SK-N-SH (cell line): ENCODE data around the gene MRPL18. TPM values are rescaled to one million over a fixed set of nuclear protein-coding genes. Genes with fewer than 3 reads are reported as not detected.
"Not testable (repeated sequence)": the region's sequence is repeated elsewhere in the genome, so short reads cannot be mapped to it uniquely, and the experiment has no call there.

Experiments used
- CTCF ChIA-PET: fragments of 300-600, 350-600 bp; formaldehyde crosslinking; extraction: SDS; loops from one replicate; lab custom pipeline; 2021; lab: Yijun Ruan, JAX
- POLR2A ChIA-PET: fragments of 350-600 bp; sonication (Branson Sonifier 250); formaldehyde crosslinking; extraction: SDS; loops from one replicate; lab custom pipeline; 2020; ENCODE audit warnings: antibody characterized with exemption, inconsistent platforms; lab: Yijun Ruan, JAX
- DNase-seq: peaks from one replicate; pipeline ENCODE4 v3.0.0; 2012
- H2AFZ ChIP-seq: fragments of 200-600 bp; sonication (generic); 2 replicates; pipeline ENCODE4 v1.8.1; 2016; ENCODE audit warnings: antibody characterized with exemption, mild to moderate bottlenecking, low read depth
- H3F3A ChIP-seq: fragments of 200-600 bp; sonication (generic); replicated peaks from 2 replicates; pipeline ENCODE3; 2016; ENCODE audit warnings: antibody characterized with exemption, mild to moderate bottlenecking; ENCODE audit not compliant: insufficient read depth
- H3K27ac ChIP-seq, 2 experiments: fragments of 200-500 bp in 1 of 2; fragments of 200-600 bp in 1 of 2; sonication (Bioruptor generic) in 1 of 2; sonication (generic), shearing (Covaris generic) in 1 of 2; 2 replicates each; pipeline versions ENCODE4 v1.5.1 to v1.6.1; 2014 to 2016; ENCODE audit warnings: low read depth in 2 of 2, inconsistent platforms in 1 of 2, low read length in 1 of 2, mild to moderate bottlenecking in 1 of 2, mixed read lengths in 1 of 2
- H3K27me3 ChIP-seq: fragments of 200-600 bp; sonication (generic), shearing (Covaris generic); 2 replicates; pipeline ENCODE4 v1.6.1; 2016; ENCODE audit warnings: mixed run types; ENCODE audit not compliant: insufficient read depth
- H3K36me3 ChIP-seq, 2 experiments: fragments of 200-500 bp in 1 of 2; fragments of 200-600 bp in 1 of 2; sonication (Bioruptor generic) in 1 of 2; sonication (generic) in 1 of 2; replicated peaks in 1 of 2; 2 replicates each; pipeline versions ENCODE3 to v1.5.1; 2014 to 2016; ENCODE audit warnings: low read length in 1 of 2, mild to moderate bottlenecking in 1 of 2; ENCODE audit not compliant: insufficient read depth in 2 of 2, control insufficient read depth in 1 of 2
- H3K4me1 ChIP-seq, 2 experiments: fragments of 200-500 bp in 1 of 2; fragments of 200-600 bp in 1 of 2; sonication (Bioruptor generic) in 1 of 2; sonication (generic), shearing (Covaris generic) in 1 of 2; 2 replicates each; pipeline versions ENCODE4 v1.5.1 to v1.6.1; 2014 to 2016; ENCODE audit warnings: low read depth in 1 of 2, low read length in 1 of 2, mixed run types in 1 of 2; ENCODE audit not compliant: insufficient read depth in 2 of 2, control insufficient read depth in 1 of 2
- H3K4me2 ChIP-seq: fragments of 200-600 bp; sonication (generic), shearing (Covaris generic); 2 replicates; pipeline ENCODE4 v1.6.1; 2017; ENCODE audit warnings: mixed run types
- H3K4me3 ChIP-seq, 2 experiments: fragments of 200-500 bp in 1 of 2; fragments of 200-600 bp in 1 of 2; sonication (Bioruptor generic) in 1 of 2; sonication (generic), shearing (Covaris generic) in 1 of 2; 2 replicates each; pipeline versions ENCODE4 v1.5.1 to v1.8.1; 2014 to 2016; ENCODE audit warnings: low read depth in 2 of 2, inconsistent platforms in 1 of 2, low read length in 1 of 2, mild to moderate bottlenecking in 1 of 2, mixed read lengths in 1 of 2, moderate library complexity in 1 of 2
- H3K79me2 ChIP-seq: fragments of 200-600 bp; sonication (generic); 2 replicates; pipeline ENCODE4 v1.8.1; 2017; ENCODE audit warnings: mild to moderate bottlenecking; ENCODE audit not compliant: insufficient read depth
- H3K9ac ChIP-seq: fragments of 200-600 bp; sonication (generic); 2 replicates; pipeline ENCODE4 v1.6.1; 2017; ENCODE audit warnings: mixed run types
- H3K9me2 ChIP-seq: fragments of 200-600 bp; sonication (generic); 2 replicates; pipeline ENCODE4 v1.6.1; 2017; ENCODE audit warnings: mixed run types
- H3K9me3 ChIP-seq: fragments of 200-600 bp; sonication (generic); 2 replicates; pipeline ENCODE4 v1.6.1; 2017; ENCODE audit warnings: mixed run types, mild to moderate bottlenecking, moderate library complexity
- H4K20me1 ChIP-seq: fragments of 200-600 bp; sonication (generic); 2 replicates; pipeline ENCODE4 v1.6.1; 2017; ENCODE audit warnings: mild to moderate bottlenecking, mixed run types; ENCODE audit not compliant: insufficient read depth
- CHD2 ChIP-seq: fragments of 150-350 bp; IDR thresholded peaks from 2 replicates; pipeline ENCODE4 v1.6.1; 2018; ENCODE audit warnings: low read length; ENCODE audit not compliant: partially characterized antibody
- EP300 ChIP-seq, 2 experiments: IDR thresholded peaks; 2 replicates each; pipeline versions ENCODE4 v1.4.0 to v1.6.1; 2012; ENCODE audit warnings: borderline replicate concordance in 1 of 2, low read depth in 1 of 2, low read length in 1 of 2
- EZH2phosphoT487 ChIP-seq: fragments of 200-600 bp; sonication (generic); IDR thresholded peaks from 2 replicates; pipeline ENCODE4 v1.6.1; 2017; ENCODE audit warnings: low read depth, mixed run types, mild to moderate bottlenecking, antibody characterized with exemption, moderate library complexity, borderline replicate concordance
- FOXJ3 ChIP-seq: sonication (generic); formaldehyde crosslinking; IDR thresholded peaks from 2 replicates; pipeline ENCODE4 v1.5.1; 2020; ENCODE audit warnings: mild to moderate bottlenecking, missing genetic modification reagents
- GATA2 ChIP-seq: sonication (generic); formaldehyde crosslinking; IDR thresholded peaks from 2 replicates; pipeline ENCODE4 v1.5.0; 2020; ENCODE audit warnings: mild to moderate bottlenecking, missing genetic modification reagents
- JUND ChIP-seq: IDR thresholded peaks from 2 replicates; pipeline ENCODE4 v1.4.0; 2012
- MXI1 ChIP-seq: IDR thresholded peaks from 2 replicates; pipeline ENCODE4 v1.6.1; 2012; ENCODE audit warnings: mild to moderate bottlenecking, low read depth, low read length, improper control_type of control experiment
- NRF1 ChIP-seq: IDR thresholded peaks from 2 replicates; pipeline ENCODE4 v1.6.1; 2012; ENCODE audit warnings: low read depth, mild to moderate bottlenecking, low read length
- POLR2AphosphoS5 ChIP-seq: IDR thresholded peaks from 2 replicates; pipeline ENCODE4 v1.6.1; 2012; ENCODE audit warnings: low read depth, low read length
- RAD21 ChIP-seq: IDR thresholded peaks from 2 replicates; pipeline ENCODE4 v1.6.1; 2012; ENCODE audit warnings: mild to moderate bottlenecking, low read length
- RXRA ChIP-seq: IDR thresholded peaks from 2 replicates; pipeline ENCODE4 v1.4.0; 2012; ENCODE audit warnings: low read depth, mild to moderate bottlenecking, borderline replicate concordance
- SMC3 ChIP-seq: IDR thresholded peaks from 2 replicates; pipeline ENCODE4 v1.6.1; 2012; ENCODE audit warnings: low read depth, low read length, improper control_type of control experiment
- TAF1 ChIP-seq: IDR thresholded peaks from 2 replicates; pipeline ENCODE4 v1.6.1; 2012; ENCODE audit warnings: low read depth, mild to moderate bottlenecking, low read length, moderate library complexity, borderline replicate concordance
- TCF12 ChIP-seq: IDR thresholded peaks from 2 replicates; pipeline ENCODE4 v1.4.0; 2012
- USF1 ChIP-seq: IDR thresholded peaks from 2 replicates; pipeline ENCODE4 v1.4.0; 2012; ENCODE audit warnings: low read depth, borderline replicate concordance
- WGBS: methylation state at CpG from one replicate; pipeline ENCODE4 v1.1.6; 2017; ENCODE audit warnings: low lambda C conversion rate; 5-methylcytosine and 5-hydroxymethylcytosine counted together
- polyA plus RNA-seq, 3 experiments: library from polyadenylated mRNA; depleted of rRNA; stranded (reverse); fragments of >200 nt; gene quantifications; 2 replicates each; pipeline ENCODE4 v1.2.3, GENCODE V29; 2012

Gene MRPL18
- polyA plus RNA-seq, 1 of the 3 experiments (the other 2 are of a cell fraction): 84.4 TPM

DNA sequence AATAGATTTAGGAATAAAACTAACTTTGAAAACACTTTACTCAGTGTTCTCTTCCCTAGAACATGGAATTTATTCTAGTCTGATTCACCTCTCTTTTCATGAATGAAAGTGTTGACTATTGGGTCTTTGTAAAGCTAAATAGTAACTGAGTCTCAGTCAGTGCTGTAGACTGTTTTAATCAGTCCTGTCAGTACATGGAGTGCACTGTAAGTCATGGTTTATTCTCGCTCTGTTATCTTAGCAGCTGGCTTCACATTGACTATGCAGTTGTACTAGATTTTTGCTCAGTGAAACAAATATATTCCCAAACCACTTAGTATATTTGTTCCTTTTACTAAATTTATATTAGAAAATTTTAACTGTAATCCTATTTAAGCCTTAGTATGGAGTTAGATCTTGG, 43.5 kb upstream of the MRPL18 start:
- no peaks in the 10 kb centered on the region for H3K4me1 ChIP-seq
- no peaks in the 10 kb centered on the region for H3K9me3 ChIP-seq
- WGBS: 100% methylated on average over 1 of the region's 1 CpG
- no peak overlapping the region for H3K4me3 ChIP-seq
- ChIA-PET POLR2A (no interaction called here), CTCF (no interaction called here)
- H3K9me2 ChIP-seq: no peaks in the 10 kb centered on the region
- peaks cover 92 to 94% of the 10 kb centered on the region in 2 experiments for H3K36me3 ChIP-seq
- H3K79me2 ChIP-seq: peaks cover 80% of the 10 kb centered on the region
- H3F3A ChIP-seq: peaks cover 11% of the 10 kb centered on the region
- no peak for DNase-seq
- no peak overlapping the region for H3K9ac ChIP-seq
- H3K4me2 ChIP-seq: no peak overlapping the region
- no peak overlapping the region for H2AFZ ChIP-seq
- H3K27ac ChIP-seq: no peak overlapping the region
- H3K27me3 ChIP-seq: no peaks in the 10 kb centered on the region
- no peak for TF ChIP-seq EP300 (IDR thresholded peaks at IDR 0.05; ENCODE audit: borderline replicate concordance in 1 of 2, low read depth in 1 of 2, low read length in 1 of 2)
- no peak for TF ChIP-seq SMC3
- no peak for TF ChIP-seq TCF12
- TF ChIP-seq MXI1: no peak
- TF ChIP-seq NRF1: no peak
- TF ChIP-seq EZH2phosphoT487: no peak
- TF ChIP-seq RAD21: no peak
- TF ChIP-seq POLR2AphosphoS5: no peak
- no peak for TF ChIP-seq GATA2 (CRISPR knock-in tag)
- TF ChIP-seq JUND: no peak
- no peak for TF ChIP-seq TAF1
- TF ChIP-seq FOXJ3: no peak
- no peak for TF ChIP-seq USF1
- TF ChIP-seq RXRA: no peak
- no peak for TF ChIP-seq CHD2
- no peaks in the 10 kb centered on the region for H4K20me1 ChIP-seq

- H3K4me2 ChIP-seq, H3K9ac ChIP-seq, H3K9me3 ChIP-seq, H3K27me3 ChIP-seq, H3K27ac ChIP-seq, H4K20me1 ChIP-seq, H3K9me2 ChIP-seq, DNase-seq, H3K4me3 ChIP-seq, POLR2A ChIA-PET, H2AFZ ChIP-seq, H3K4me1 ChIP-seq: not testable (repeated sequence)
- H3K79me2 ChIP-seq: peaks cover 78% of the 10 kb centered on the region
- H3F3A ChIP-seq: peaks cover 14% of the 10 kb centered on the region
- WGBS: 95% methylated on average over 7 of the region's 7 CpGs
- CTCF ChIA-PET: interaction anchor here (0.9 to 1.1 kb wide), 2 partner anchors 56 to 93 kb away, joined by 3 read pairs; no protein-coding TSS in a partner anchor
- peaks cover 94 to 98% of the 10 kb centered on the region in 2 experiments for H3K36me3 ChIP-seq
These were observed 42.1 kb upstream of the MRPL18 start for GRCh38 chr6:159748127-159748526.

- H3F3A ChIP-seq: peaks cover 30% of the 10 kb centered on the region
- H3K4me1 ChIP-seq: no peaks in the 10 kb centered on the region
- H3K4me3 ChIP-seq: no peak overlapping the region
- WGBS: 98% methylated on average over 3 of the region's 3 CpGs
- H2AFZ ChIP-seq: no peak overlapping the region
- H3K9ac ChIP-seq: no peak overlapping the region
- no peaks in the 10 kb centered on the region for H3K27me3 ChIP-seq
- peaks cover 71% of the 10 kb centered on the region for H3K79me2 ChIP-seq
- no peak overlapping the region for H3K4me2 ChIP-seq
- no peaks in the 10 kb centered on the region for H3K9me2 ChIP-seq
- TF ChIP-seq JUND (no peak), MXI1 (no peak), POLR2AphosphoS5 (no peak), USF1 (no peak)
- CTCF ChIA-PET: interaction anchor here (0.8 kb wide), 1 partner anchor 9 kb away, joined by 3 read pairs; no protein-coding TSS in a partner anchor
- no peaks in the 10 kb centered on the region for H4K20me1 ChIP-seq
- POLR2A ChIA-PET: no interaction called here
- no peaks in the 10 kb centered on the region for H3K9me3 ChIP-seq
- DNase-seq: no peak
- no peak overlapping the region for H3K27ac ChIP-seq
- peaks cover 92 to 97% of the 10 kb centered on the region in 2 experiments for H3K36me3 ChIP-seq
These were observed 38.8 kb upstream of the MRPL18 start for GRCh38 chr6:159751448-159751847.
